Mammary epithelial cell (primary cell): Measurements from ENCODE around the gene TIPARP.

Experiments
- EZH2 ChIP-seq: IDR thresholded peaks from 2 replicates; pipeline ENCODE4 v1.6.1; 2012; ENCODE audit warnings: low read length, inconsistent platforms, borderline replicate concordance
- TF ChIP-seq, protein P1 (sequence below), 2 donors: IDR thresholded peaks in 1 of 2; conservative IDR thresholded peaks in 1 of 2; 2 replicates each; pipeline ENCODE4 v1.5.1; 2011 to 2012; ENCODE audit warnings: inconsistent platforms in 2 of 2, low read length in 2 of 2, mild to moderate bottlenecking in 2 of 2, control low read depth in 1 of 2, low read depth in 1 of 2; ENCODE audit not compliant: insufficient read depth in 1 of 2; ENCODE audit errors: extremely low read depth in 1 of 2

- TF ChIP-seq, protein P1, sequence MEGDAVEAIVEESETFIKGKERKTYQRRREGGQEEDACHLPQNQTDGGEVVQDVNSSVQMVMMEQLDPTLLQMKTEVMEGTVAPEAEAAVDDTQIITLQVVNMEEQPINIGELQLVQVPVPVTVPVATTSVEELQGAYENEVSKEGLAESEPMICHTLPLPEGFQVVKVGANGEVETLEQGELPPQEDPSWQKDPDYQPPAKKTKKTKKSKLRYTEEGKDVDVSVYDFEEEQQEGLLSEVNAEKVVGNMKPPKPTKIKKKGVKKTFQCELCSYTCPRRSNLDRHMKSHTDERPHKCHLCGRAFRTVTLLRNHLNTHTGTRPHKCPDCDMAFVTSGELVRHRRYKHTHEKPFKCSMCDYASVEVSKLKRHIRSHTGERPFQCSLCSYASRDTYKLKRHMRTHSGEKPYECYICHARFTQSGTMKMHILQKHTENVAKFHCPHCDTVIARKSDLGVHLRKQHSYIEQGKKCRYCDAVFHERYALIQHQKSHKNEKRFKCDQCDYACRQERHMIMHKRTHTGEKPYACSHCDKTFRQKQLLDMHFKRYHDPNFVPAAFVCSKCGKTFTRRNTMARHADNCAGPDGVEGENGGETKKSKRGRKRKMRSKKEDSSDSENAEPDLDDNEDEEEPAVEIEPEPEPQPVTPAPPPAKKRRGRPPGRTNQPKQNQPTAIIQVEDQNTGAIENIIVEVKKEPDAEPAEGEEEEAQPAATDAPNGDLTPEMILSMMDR (conservative IDR thresholded peaks at IDR 0.05 in 1 of 2, IDR thresholded peaks at IDR 0.05 in 1 of 2; ENCODE audit: extremely low read depth in 1 of 2, insufficient read depth in 1 of 2, low read depth in 1 of 2, low read length in 2 of 2), result no peak
- no peak for TF ChIP-seq EZH2
These were observed 41.9 kb downstream of the TIPARP start for GRCh38 chr3:156716105-156716862.
